Non-pigmented ciliary epithelial cell (primary cell): ENCODE data around the gene WDR82.

Experiments
- DNase-seq: peaks from one replicate; pipeline ENCODE4 v3.0.0-alpha.2; 2010; ENCODE audit warnings: low read depth

The WDR82 gene, protein sequence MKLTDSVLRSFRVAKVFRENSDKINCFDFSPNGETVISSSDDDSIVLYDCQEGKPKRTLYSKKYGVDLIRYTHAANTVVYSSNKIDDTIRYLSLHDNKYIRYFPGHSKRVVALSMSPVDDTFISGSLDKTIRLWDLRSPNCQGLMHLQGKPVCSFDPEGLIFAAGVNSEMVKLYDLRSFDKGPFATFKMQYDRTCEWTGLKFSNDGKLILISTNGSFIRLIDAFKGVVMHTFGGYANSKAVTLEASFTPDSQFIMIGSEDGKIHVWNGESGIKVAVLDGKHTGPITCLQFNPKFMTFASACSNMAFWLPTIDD

DNA sequence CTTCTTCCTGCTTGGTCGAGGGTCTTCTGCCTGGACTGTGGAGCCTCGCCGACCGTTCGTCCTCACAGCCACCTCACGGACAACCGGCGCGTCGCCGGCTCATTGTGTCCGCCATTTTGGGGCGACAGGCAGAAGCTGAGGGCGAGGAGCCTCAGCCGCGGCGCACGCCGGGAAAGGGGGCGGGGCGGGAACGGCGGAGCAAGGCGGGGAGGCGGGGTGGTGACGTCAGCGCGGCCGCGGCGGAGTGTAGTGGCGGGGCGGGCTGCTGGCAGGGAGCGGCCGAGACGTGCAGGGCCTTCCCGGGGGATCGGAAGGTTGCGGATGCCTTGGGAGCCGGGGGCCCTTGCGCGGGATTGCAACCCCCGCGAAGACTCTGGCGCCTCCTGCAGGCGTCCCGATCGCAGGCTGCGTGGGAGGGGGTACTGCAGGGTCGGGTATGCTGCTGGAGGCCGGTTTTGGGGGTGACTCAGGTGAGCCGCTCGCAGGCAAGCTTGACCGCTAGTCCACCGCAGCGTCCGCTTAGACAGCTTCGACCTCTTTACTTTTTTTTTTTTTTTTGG, at the start of gene WDR82:
WDR82 (minus strand) TSS at position 140 of the 560 bp plus-strand sequence. CDS start 288 bp downstream, outside the sequence.
- no peak for DNase-seq

DNA sequence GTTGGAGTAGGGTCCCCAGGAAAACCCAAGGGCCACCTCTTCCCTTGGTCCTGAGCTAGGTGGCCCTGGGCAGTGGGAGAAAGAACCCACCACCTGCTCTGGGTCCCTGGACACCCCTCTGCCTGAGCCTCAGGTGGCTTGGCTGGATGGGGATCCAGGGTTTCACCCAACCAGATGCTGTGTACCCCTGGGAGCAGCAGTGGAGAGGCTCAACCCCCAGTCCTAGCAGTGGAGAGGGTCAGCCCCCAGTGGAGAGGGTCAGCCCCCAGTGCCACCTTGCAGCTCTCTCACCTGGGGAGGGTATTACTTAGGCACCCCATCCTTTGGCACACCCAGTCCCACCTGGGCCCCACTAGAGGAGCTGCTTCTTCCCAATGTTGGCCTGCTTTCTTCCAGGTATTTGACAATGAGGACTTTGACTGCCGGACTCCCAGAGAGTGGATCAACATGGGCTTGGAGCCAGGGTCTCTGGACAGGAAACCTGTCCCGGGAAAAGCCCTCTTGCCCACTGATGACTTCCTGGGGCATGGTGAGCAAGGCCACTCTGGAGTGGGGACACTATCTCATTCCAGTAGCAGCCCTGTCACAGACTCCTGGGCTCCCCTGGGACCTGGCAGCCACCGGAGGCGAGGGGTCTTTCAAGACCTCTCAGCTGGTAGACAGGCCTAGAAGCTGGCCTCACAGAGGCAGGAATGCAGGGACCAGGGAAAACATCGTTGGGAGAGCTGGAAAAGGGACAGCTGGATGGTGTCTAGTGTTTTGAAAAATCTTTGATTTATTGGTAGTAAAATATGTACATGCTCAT, 49.2 kb upstream of the WDR82 start:
- DNase-seq, result no peak

DNA sequence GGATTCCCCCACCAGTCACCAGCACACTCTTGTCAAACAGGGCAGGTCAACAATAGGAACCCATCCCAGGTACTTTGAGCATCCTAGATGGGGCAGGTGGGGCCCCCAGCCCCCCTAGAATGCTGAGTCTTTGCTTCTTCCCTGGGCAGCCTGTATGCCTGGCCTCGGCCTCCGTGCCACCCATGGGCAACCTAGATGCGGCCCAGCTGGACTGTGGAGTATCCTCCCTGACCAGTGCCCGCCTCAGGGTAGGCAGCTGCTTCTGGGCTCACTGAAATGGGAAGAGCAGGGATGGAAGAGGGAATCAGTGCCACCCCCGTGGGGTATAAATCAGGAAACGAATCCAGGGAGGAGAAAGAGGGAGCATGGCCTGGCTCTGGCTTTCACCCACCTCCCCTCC, 48.5 kb upstream of the WDR82 start:
- no peak for DNase-seq

DNA sequence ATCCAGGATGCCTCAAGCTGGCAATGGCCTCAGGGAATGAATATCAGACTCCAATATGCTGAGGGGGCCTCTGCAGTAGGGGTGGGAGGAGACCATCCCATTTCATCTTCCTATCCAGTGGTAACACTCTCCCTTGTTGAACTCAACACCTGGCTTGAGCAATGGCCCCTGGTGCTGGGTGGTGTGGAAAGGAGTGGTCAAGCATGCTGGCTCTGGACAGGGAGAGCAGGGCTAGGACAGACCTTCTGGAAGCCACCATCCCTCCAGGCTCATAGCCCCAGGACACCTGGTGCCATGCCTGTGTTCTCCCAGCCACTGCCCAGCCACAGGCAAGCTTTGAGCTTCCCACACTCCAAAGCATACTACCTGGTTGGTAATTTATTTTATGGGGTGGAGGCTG, 47.2 kb upstream of the WDR82 start:
- no peak for DNase-seq

DNA sequence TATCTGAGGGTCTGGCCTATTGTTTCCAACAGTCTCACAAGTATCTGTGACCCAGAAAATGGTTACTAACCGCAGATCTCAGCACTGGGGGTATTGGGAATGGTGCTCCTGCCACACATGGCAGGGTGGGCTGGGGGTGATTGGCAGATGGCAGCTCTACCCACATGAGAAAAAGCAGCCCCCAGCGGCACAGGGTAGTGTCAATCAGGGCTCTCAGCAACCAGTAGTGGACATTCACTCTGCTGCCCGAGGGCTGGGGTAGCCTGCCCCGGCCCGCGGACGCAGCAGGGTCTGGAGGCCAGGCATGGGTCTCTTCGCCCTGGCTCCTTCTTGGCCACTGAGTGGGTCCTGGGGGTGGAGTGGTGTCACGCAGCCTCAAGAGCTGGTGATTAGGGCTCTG, 46.2 kb upstream of the WDR82 start:
- DNase-seq, result no peak

DNA sequence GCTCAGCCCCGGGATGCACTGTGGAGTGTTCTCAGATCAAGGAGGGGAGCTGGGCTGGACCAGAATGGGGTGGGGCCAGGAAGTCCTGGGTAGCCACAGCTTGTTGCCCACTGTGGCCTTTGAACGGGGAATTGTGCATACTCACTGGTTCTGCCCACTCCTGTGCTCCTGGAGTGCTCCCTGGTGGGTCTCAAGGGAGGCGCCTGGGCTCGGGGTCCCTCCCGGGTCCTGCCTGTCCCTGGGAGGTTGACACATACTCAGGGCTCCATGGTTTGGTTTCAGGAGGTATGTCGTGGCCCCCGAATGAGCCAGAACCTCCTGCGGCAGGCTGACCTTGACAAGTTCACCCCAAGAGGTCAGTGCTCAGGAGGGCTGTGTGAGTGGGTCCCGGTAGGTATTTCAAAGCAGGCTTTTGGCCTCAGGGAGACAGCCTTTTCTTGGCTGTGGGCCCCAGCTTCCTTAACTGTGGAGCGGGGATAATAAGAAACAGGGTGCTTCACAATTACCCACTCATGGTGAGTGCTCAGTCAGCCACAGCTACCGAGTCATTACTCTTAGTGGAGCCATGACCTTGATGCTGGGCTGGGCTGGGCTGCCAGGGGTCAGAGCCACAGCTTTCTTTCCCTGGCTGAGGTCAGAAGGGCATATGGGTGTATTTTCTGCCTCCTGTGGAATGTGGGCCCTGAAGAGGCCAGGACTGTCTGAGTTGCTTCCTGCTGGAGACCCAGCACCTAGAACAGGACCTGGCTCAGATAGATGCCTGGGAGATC, 45.3 kb upstream of the WDR82 start:
- DNase-seq, result no peak

DNA sequence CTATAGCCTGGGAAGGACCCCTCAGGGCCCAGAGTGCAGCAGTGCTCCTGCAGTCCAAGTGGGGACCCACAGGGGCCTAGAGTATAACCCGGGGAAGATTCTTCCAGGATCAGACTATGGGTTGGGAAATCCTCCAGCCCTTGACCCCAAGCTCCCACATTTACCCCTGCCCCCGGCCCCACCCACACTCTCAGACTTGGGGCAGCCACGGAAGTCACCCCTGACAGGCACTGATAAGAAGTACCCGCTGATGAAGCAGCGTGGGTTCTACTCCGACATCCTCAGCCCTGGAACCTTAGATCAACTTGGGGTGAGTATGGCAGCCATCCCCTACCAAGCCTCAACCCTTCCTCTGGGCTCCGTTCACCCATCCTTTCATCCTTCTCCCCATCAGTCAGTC, 44.0 kb upstream of the WDR82 start:
- no peak for DNase-seq

DNA sequence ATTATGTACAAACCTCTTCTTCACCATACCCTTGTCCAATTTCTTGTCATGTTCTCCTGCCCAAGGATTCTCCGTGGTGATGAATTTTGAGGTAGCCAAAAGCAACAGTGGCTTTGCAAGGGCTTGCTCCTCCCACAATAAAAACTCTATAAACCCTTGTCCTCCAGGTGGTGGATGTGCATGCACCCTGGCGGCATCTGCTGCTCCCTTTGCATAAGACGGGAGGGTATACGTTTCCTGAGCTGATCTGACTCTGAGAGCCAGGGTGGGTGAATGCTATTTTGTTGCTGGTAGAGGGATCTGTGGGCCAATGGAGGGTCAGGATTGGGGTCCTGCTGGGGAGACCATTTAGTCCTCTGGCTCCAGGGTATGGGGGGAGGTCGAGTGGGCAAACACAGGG, 43.0 kb upstream of the WDR82 start:
- DNase-seq, result no peak

DNA sequence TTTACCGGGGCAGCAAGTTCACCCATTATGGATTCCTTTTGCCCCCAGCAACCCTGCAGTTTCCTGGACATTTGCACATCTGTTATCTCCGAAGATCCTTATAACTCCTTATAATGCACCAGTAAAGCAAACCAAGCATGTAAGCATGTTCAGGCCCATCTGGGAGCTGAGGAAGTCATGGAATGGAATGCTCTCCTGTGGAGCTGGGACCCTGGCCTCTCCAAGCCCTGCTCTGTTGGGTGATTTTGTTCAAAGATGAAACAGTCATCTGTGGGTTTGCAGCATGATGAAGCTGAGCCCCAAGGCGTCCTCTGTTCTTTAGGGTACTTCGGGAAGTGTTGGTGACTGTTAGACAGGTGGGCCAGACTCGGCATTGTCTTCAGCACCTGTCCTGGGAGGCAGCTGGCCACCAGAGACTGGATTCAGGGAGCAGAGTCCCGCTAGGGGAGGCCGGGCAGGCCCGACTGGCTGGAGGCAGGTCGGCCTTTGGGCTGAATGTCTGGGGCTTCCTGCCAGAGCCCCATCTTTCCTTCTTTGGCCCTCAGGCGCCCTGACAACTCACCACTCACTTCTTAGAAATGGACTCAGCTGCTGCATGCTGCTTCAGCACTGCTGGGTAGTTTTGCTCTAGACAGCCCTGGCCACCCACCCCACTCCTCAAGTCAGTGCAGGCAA, 41.6 kb upstream of the WDR82 start:
- DNase-seq, result no peak

DNA sequence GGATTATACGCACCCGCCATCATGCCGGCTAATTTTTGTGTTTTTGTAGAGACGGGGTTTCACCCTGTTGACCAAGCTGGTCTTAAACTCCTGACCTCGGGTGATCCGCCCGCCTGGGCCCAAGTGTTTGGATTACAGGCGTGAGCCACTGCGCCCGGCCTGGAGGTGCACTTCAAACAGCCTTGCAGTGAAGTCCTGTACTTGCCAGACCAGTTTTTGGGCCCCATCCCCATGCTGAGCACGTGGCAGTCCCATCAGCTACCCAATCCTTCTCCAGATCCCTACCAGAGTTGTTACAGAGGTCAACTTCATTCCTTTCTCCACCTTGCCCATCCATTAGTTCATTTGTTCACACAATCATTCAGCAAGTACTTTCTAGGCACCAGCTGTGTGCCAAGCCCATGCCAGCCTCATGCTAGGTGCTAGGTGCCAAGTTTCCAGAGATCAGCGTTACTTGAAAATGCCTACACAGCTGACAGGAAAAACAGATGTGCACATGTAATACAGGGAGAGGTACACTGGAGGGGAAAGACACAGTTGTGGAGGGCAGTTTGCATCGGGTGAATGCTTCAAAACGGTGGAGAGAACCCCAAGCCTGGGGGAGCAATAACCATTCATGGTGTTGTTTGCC, 39.9 kb upstream of the WDR82 start:
- DNase-seq, result no peak

DNA sequence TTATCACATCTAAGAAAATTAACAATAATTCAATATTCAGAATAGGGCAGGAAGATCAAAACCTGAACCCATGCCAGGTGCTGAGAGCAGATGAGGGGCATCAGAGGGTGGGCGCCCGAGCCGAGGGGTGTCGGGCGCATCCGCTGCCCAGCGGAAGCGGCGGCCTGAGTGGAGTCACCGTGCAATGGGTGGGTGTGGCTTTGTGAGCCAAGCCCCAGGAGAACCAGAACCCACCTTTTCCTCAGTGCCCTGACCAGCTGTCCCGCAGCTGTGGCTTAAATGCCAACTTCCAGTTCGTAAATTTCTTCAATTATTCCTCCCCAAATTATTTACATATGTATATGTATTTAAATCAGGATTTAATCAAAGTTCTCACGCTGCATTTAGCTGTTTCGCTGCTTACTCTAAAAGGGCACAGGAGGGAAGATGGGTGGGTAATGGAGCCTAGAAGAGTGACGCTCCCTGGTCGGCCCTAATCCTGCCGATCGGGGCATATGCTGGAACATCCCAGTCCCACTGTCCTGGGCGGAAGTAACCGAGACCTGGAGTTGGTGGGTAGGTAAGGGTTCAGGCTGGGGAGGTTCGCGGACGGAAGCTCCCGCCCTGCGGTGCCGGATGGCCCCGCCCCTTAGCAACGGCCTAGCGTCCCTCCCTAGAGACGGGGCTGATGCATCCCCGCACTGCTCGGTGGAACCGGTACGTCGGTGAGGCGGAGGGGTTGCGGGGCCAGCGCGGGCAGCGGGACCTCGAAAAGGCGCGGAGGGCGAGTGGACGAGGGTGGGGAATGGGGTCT, 39.0 kb upstream of the WDR82 start:
- no peak for DNase-seq

DNA sequence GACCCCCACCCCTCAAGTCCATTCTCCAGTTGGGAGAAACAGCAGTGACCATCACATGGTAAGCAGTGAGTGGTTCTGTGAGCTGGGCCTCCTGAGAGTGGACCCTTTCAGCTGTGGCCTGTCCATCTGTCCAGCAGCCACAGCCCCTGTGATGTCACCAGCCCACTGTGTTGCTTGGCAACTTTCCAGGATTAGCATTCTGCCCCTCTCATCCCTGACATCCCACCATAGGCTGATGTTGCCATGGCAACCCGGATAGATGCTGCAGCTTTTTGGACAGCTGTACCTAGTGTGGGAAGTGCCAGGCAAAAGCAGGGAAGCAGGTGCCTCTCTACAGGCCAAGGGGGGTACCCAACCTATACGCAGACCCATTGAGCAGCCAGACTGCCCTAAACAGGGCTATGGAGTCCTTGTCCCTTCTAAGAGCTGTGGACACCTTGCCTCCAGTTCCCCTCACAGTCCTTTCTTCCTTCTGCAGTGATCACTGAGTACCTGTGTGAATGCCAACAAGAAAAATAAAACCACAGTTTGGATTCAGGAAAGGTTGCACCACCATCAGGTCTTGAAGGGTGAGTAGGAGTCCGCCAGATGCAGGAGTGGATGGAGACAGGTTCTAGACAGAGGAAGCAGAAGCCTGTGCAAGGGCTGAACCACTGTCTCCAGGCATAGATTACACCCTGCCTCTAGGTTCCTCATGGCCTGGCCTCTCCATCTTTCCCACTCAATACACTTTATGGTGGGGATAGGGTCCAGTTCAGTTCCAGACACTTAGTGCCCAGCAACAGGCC, 37.7 kb upstream of the WDR82 start, which contains the start of gene DNAH1:
DNAH1 (plus strand) TSS at position 343 of the 788 bp plus-strand sequence. CDS start 6,124 bp downstream, outside the sequence.
- no peak for DNase-seq

DNA sequence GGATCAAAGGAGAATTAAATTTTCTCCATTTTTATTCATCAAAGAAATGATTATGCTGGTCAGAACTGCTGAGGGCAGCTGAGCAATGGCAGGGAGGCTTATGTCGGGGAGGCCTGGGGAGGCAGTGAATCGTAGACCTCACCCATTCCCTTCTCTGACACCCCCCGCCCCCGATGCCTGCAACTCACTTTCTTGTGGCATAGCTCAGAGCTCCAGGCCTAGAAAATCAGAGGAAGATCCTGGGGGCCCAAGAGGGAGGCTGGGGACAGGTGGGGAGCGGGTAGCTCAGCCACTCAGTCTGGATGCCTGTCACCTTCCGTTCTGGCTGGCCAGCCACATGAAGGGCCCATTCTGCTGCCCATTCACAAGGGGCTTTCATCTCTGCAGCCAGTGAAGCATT, 36.6 kb upstream of the WDR82 start:
- DNase-seq, result no peak

DNA sequence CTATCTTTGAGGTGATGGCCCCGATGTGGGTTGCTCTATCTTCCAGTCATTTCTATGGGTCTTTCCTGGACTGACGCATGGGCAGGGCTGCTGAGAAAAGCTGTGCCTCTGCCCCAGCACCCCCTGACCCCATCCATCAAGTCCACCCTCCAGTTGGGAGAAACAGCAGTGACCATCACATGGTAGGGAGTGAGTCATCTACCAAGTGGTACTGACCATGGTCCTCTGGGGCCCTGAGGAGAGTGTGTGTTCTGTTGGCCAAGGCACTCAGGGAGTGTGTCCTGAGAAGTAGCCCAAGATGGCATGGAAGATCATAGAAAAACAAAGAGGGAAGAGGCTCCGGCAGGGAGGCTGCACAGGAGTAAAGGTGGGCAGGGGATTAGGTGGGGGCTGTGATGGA, 36.0 kb upstream of the WDR82 start:
- DNase-seq, result no peak

DNA sequence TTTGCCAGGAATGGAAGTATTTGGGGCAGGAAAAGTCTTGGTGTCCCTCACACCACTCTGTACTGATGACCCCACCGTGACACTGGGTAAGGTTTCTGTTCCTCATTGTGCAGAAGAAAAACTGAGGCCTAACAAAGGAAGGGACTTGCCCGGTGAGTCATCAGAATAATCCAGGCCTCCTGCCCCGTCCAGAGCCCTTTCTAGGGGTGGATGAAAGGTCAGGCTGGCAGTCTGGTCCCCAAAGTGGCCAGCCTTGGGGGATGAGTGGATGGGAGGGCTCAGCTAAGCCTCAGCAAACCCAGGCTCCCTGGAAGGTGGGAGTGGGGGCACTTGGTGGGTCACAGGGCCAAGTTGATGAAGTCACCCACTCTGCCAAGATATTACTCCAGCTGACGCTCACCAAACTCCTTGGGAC, 35.3 kb upstream of the WDR82 start:
- no peak for DNase-seq

DNA sequence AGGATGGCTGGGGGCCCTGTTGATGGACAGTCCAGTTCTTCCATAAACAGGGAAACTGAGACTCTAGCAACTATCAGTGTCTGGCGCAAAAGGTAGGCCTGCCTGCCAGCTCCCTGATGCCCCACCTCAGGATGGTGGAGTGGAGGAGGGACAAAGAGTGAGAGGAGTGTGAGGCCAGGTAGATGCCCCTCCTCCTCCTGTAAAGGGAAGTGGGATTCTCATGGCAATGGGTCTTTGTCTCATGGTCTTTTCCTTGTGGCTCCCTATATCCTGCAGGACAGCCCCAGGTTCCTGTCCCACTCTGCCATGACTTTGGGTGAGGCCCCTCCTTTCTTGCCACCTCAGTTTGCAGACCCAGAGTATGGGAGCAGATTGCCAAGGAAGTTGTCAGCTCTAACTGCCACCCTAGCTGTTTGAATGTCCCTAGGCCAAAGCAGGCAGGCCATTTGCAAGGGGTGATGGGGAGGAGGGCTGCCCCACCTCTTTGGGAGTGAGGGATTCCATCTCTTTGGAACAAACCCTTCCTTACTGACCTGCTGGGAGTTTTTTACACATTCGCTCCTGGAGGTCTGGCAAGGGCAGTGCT, 34.8 kb upstream of the WDR82 start:
- DNase-seq, result no peak

DNA sequence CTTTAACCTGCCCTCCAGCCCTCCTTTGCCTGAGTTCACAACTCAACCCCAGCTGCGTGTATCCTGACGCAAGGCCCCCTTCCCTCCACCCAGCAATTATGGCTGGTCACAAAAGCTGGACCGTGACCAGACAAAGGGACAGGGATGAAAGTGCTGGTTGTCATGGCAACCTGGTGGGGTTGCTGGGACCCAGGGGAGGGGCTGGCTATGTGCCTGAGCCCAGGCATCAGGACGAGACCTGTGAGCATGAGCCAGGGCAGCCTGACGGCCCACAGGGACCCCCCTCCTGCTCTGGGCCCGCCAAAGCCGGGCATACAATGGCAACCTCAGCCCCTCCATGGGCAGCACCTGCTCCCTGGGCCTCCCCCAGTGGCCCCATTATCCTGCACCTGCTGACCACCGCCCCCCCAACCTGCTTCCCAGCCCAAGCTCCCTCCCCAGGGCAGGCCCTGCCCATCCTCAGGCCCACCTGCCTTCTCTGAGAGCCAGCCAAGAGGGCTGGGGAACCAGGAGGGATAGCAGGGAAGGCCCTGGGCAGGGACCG, 33.2 kb upstream of the WDR82 start:
- DNase-seq, result no peak

DNA sequence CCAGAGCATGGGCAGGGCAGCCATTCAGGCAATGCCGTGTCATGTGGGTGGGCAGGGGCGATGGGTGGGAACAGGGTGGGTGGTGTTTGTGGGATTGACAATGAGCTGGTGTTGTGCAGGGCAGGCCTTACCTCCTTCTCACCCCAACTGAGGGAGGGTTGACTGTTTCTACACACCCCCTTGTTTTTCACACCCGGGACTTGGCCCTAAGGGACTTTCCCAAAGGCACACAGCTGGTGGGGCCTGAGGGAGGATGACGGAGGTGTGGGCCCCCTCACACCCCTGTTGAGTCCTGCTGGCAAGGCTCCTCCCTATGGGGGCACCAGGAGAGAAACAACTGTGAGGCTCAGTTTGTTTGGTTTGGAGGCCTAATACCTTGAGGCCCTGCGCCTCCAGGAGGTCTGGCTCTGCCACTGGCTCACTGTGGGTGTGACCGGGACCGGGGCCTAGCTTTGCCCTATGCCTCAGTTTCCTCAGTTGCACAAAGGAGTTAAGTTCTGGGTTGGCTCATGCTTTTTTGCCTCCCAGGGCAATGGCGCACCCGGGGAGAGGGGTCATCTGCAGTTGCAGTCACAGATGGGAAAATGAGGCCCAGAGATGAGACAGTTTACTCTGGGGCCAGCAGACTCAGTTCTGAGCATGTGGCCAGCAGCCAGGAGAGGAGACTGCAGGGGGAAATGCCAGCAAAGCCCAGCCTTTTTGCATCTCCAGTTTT, 32.6 kb upstream of the WDR82 start:
- DNase-seq, result no peak
